Caco-2 (cell line): Measurements from ENCODE around the gene OXCT1. TPM values are rescaled to one million over a fixed set of nuclear protein-coding genes. Genes with fewer than 3 reads are reported as not detected.

Experiments used
- BruUV-seq: library from RNA; stranded (reverse); fragments of 400-500 nt; replicated peaks from 2 replicates; lab custom pipeline; 2021; lab: Mats Ljungman, UMichigan
- CTCF ChIA-PET: fragments of 300-600 bp; sonication (Branson Sonifier 250); formaldehyde crosslinking; loops from one replicate; lab custom pipeline; 2022; ENCODE audit warnings: antibody characterized with exemption; lab: Charles Lee
- POLR2A ChIA-PET: fragments of 300-600 bp; sonication (Branson Sonifier 250); formaldehyde crosslinking; loops from one replicate; lab custom pipeline; 2022; ENCODE audit warnings: antibody characterized with exemption; lab: Charles Lee
- DNase-seq, 2 experiments: peaks; one replicate each; pipeline versions ENCODE4 v3.0.0 to v3.0.0-alpha.2; 2020 to 2022
- H3K27me3 ChIP-seq: replicated peaks from 2 replicates; pipeline ENCODE4 v1.6.0; 2011; ENCODE audit warnings: low read length; ENCODE audit not compliant: control insufficient read depth, insufficient read depth
- H3K36me3 ChIP-seq: 2 replicates; pipeline ENCODE4 v1.5.1; 2011; ENCODE audit warnings: low read length; ENCODE audit not compliant: control insufficient read depth, insufficient read depth
- H3K4me1 ChIP-seq: fragments of 250-450 bp; sonication (Bioruptor Pico); 2 replicates; pipeline ENCODE4 v1.5.1; 2020; ENCODE audit warnings: mild to moderate bottlenecking
- H3K4me3 ChIP-seq: 2 replicates; pipeline ENCODE4 v1.5.1; 2011; ENCODE audit warnings: low read depth, mild to moderate bottlenecking, control low read depth, low read length
- H3K9me3 ChIP-seq: fragments of 250-450 bp; sonication (Bioruptor Pico); 2 replicates; pipeline ENCODE4 v1.5.1; 2020; ENCODE audit warnings: mild to moderate bottlenecking, moderate library complexity
- H3K27ac Mint-ChIP-seq: one replicate; pipeline ENCODE4 v1.8.0; 2022; ENCODE audit warnings: mixed read lengths; ENCODE audit not compliant: unreplicated experiment
- H3K27me3 Mint-ChIP-seq: one replicate; pipeline ENCODE4 v1.8.0; 2022; ENCODE audit warnings: mixed read lengths; ENCODE audit not compliant: insufficient read depth, unreplicated experiment
- H3K36me3 Mint-ChIP-seq: one replicate; pipeline ENCODE4 v1.8.0; 2022; ENCODE audit warnings: mild to moderate bottlenecking, mixed read lengths; ENCODE audit not compliant: insufficient read depth, unreplicated experiment
- H3K4me1 Mint-ChIP-seq: one replicate; pipeline ENCODE4 v1.8.0; 2022; ENCODE audit warnings: low read depth, mixed read lengths; ENCODE audit not compliant: unreplicated experiment
- H3K4me3 Mint-ChIP-seq: one replicate; pipeline ENCODE4 v1.8.0; 2022; ENCODE audit warnings: mild to moderate bottlenecking, moderate library complexity, mixed read lengths; ENCODE audit not compliant: unreplicated experiment
- H3K9me3 Mint-ChIP-seq: one replicate; pipeline ENCODE4 v1.8.0; 2022; ENCODE audit warnings: mixed read lengths; ENCODE audit not compliant: unreplicated experiment
- intact Hi-C: fragments of 100-400 bp; cut with micrococcal nuclease; formaldehyde crosslinking; loops from one replicate; pipeline ENCODE4 v1.10.0; 2022; ENCODE audit not compliant: unreplicated experiment
- total RNA-seq: library from RNA; stranded (reverse); gene quantifications from 2 replicates; pipeline ENCODE4 v1.2.3, GENCODE V29; 2022
- TF ChIP-seq, protein P1 (sequence below), 2 experiments: fragments of 200-600 bp in 1 of 2; IDR thresholded peaks; 1 replicate in 1 of 2; 2 replicates in 1 of 2; pipeline versions ENCODE4 v1.5.1 to v1.8.0; 2011 to 2022; ENCODE audit warnings: antibody characterized with exemption in 1 of 2, control low read depth in 1 of 2, inconsistent platforms in 1 of 2, low read depth in 1 of 2, low read length in 1 of 2, mild to moderate bottlenecking in 1 of 2, moderate library complexity in 1 of 2; ENCODE audit not compliant: insufficient read depth in 1 of 2, severe bottlenecking in 1 of 2, unreplicated experiment in 1 of 2

Gene OXCT1
- total RNA-seq, 1 experiment from 2014 or later: 22.5 TPM

DNA sequence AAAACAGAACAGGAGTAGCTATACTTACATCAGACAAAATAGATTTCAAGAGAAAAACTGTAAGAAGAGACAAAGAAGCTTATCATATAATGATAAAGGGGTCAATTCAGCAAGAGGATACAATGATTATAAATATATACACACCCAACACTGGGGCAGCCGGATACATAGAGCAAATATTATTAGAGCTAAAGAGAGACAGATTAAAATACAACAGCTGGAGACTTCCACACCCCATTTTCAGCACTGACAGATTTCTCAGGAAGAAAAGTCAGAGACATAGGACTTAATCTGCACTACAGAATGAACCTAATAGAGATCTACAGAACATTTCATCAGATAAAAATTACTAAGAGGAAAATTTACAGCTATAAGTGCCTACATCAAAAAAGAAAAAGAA is 35.7 kb downstream of the OXCT1 start:
- CTCF ChIA-PET: no interaction called here
- Mint-ChIP-seq H3K4me3 (no peak overlapping the region), H3K36me3 (no peaks in the 10 kb centered on the region), H3K27me3 (no peaks in the 10 kb centered on the region), H3K27ac (no peak overlapping the region), H3K4me1 (peaks cover 6% of the 10 kb centered on the region), H3K9me3 (no peaks in the 10 kb centered on the region)
- POLR2A ChIA-PET: interaction anchor here (0.6 kb wide), 1 partner anchor 9 kb away, joined by 7 read pairs; no protein-coding TSS in a partner anchor
- intact Hi-C loops: no loop called here
- H3K36me3 ChIP-seq: no peaks in the 10 kb centered on the region; the same call in none of the 2 replicates
- H3K4me3 ChIP-seq: no peak overlapping the region
- no peaks in the 10 kb centered on the region for H3K4me1 ChIP-seq
- H3K27me3 ChIP-seq: no peaks in the 10 kb centered on the region
- TF ChIP-seq, protein P1, sequence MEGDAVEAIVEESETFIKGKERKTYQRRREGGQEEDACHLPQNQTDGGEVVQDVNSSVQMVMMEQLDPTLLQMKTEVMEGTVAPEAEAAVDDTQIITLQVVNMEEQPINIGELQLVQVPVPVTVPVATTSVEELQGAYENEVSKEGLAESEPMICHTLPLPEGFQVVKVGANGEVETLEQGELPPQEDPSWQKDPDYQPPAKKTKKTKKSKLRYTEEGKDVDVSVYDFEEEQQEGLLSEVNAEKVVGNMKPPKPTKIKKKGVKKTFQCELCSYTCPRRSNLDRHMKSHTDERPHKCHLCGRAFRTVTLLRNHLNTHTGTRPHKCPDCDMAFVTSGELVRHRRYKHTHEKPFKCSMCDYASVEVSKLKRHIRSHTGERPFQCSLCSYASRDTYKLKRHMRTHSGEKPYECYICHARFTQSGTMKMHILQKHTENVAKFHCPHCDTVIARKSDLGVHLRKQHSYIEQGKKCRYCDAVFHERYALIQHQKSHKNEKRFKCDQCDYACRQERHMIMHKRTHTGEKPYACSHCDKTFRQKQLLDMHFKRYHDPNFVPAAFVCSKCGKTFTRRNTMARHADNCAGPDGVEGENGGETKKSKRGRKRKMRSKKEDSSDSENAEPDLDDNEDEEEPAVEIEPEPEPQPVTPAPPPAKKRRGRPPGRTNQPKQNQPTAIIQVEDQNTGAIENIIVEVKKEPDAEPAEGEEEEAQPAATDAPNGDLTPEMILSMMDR (IDR thresholded peaks at IDR 0.05; ENCODE audit: insufficient read depth in 1 of 2, low read depth in 1 of 2, low read length in 1 of 2, severe bottlenecking in 1 of 2, unreplicated experiment in 1 of 2): no peak
- no TSS peak for BruUV-seq
- no peak for DNase-seq
- H3K9me3 ChIP-seq: no peaks in the 10 kb centered on the region

DNA sequence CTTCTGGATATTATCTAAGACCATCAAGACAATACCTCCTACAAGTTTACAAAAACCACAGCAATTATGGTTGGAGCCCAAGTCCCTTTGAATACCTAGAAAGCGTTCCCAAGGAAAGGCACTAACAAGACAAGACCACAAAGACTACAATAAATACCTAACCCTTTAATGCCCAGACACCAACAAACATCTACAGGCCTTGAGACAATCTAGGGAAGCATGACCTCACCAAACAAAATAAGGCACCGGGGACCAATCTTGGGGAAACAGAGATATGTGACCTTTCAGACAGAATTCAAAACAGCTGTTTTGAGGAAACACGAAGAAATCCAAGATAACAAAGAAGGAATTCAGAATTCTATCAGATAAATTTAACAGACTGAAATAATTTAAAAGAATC is 37.8 kb downstream of the OXCT1 start:
- Histone ChIP-seq H3K27me3 (no peaks in the 10 kb centered on the region), H3K36me3 (no peaks in the 10 kb centered on the region; the same call in none of the 2 replicates), H3K4me1 (no peaks in the 10 kb centered on the region), H3K9me3 (no peaks in the 10 kb centered on the region), H3K4me3 (no peak overlapping the region)
- H3K4me3 Mint-ChIP-seq: no peak overlapping the region
- intact Hi-C loops: no loop called here
- TF ChIP-seq, protein P1 (IDR thresholded peaks at IDR 0.05; ENCODE audit: insufficient read depth in 1 of 2, low read depth in 1 of 2, low read length in 1 of 2, severe bottlenecking in 1 of 2, unreplicated experiment in 1 of 2): no peak
- no peak overlapping the region for H3K27ac Mint-ChIP-seq
- ChIA-PET CTCF (no interaction called here), POLR2A (interaction anchor here (0.6 kb wide), 1 partner anchor 951 kb away, joined by 7 read pairs; no protein-coding TSS in a partner anchor)
- DNase-seq: no peak
- H3K27me3 Mint-ChIP-seq: no peaks in the 10 kb centered on the region
- H3K9me3 Mint-ChIP-seq: no peaks in the 10 kb centered on the region
- no peaks in the 10 kb centered on the region for H3K36me3 Mint-ChIP-seq
- H3K4me1 Mint-ChIP-seq: peaks cover 6% of the 10 kb centered on the region
- BruUV-seq: no TSS peak

DNA sequence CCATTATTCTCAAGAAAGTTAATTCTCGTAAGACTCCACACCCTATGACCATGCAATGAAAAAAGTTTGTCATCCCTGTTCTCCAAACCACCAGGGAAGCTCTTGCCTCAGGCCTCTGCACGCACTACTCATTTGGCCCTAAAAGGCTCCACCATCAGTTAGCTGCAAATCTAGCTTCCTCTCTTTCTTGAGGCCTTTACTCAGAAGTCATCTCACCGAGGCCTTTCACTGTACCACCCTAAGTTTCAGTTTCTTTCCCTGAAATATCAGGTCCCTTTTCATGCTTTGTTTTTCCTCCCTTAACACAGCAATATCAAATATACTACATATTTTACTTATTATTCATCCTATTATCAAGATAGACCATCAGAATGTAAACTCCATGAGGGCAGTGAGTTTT is 39.1 kb downstream of the OXCT1 start:
- ChIA-PET POLR2A (interaction anchor here (0.6 kb wide), 1 partner anchor 1181 kb away, joined by 3 read pairs; no protein-coding TSS in a partner anchor), CTCF (no interaction called here)
- Histone ChIP-seq H3K9me3 (no peaks in the 10 kb centered on the region), H3K36me3 (no peaks in the 10 kb centered on the region; the same call in none of the 2 replicates), H3K4me3 (no peak overlapping the region), H3K4me1 (no peaks in the 10 kb centered on the region), H3K27me3 (no peaks in the 10 kb centered on the region)
- H3K9me3 Mint-ChIP-seq: peaks cover 12% of the 10 kb centered on the region
- H3K27me3 Mint-ChIP-seq: no peaks in the 10 kb centered on the region
- H3K4me3 Mint-ChIP-seq: no peak overlapping the region
- peaks cover 6% of the 10 kb centered on the region for H3K4me1 Mint-ChIP-seq
- H3K27ac Mint-ChIP-seq: no peak overlapping the region
- BruUV-seq: no TSS peak
- TF ChIP-seq, protein P1 (IDR thresholded peaks at IDR 0.05; ENCODE audit: insufficient read depth in 1 of 2, low read depth in 1 of 2, low read length in 1 of 2, severe bottlenecking in 1 of 2, unreplicated experiment in 1 of 2): no peak
- H3K36me3 Mint-ChIP-seq: no peaks in the 10 kb centered on the region
- no peak for DNase-seq
- intact Hi-C loops: no loop called here
